ENCODE results near the gene DUSP22. TPM values are rescaled to one million over a fixed set of nuclear protein-coding genes. Genes with fewer than 3 reads are reported as not detected.

The DUSP22 gene
- total RNA-seq, 1 experiment from 2014 or later = 25.0 TPM

DNA sequence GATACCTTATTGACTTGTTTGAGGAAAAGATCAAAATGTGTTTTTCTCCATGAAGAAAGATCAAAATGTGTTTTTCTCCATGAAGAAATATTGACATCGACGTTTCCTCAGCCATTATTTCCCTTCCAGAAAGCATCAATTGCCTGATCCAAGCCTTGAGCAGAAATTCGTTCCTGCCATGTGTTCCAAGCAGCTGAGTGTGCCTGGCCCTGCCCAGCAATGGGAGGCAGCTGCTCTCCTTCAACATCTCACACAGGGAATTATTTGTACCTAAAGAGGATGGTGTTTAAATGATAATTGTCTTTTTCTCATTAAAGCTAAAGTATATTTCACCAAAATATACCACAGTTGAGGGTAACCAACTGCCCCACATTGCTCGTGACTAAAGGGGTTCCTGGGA, 7.8 kb upstream of the DUSP22 start:
- no peak overlapping the region for H2AK5ac ChIP-seq (ENCODE audit: insufficient read length, low read length)
- no peak overlapping the region for H3K9ac ChIP-seq (ENCODE audit: extremely low read depth, insufficient read length, low read length)

More for the DNA sequence above, 7.8 kb upstream of the DUSP22 start:
- H3K79me1 ChIP-seq (ENCODE audit: insufficient read depth, low read depth, low read length, poor library complexity, severe bottlenecking) = no peaks in the 10 kb centered on the region
- no peak overlapping the region for H4K91ac ChIP-seq (ENCODE audit: insufficient read length, low read depth, low read length)
- Mint-ChIP-seq H3K4me3 (no peak overlapping the region), H3K36me3 (ENCODE audit: insufficient read depth in 1 of 3, low read depth in 3 of 3) (0 out of 7 replicates have a peak, but pooled peaks cover 0 to 1% (median 0%) of the 10 kb centered on the region in 3 experiments), H3K4me1 (no peaks in the 10 kb centered on the region), H3K27me3 (ENCODE audit: low read depth) (peaks cover 21% of the 10 kb centered on the region), H3K9me3 (peaks cover 54 to 70% of the 10 kb centered on the region in 2 experiments), H3K27ac (no peak overlapping the region)
- no peak overlapping the region for H3K56ac ChIP-seq (ENCODE audit: insufficient read length, low read depth, low read length)
- no peak overlapping the region for H2BK5ac ChIP-seq (ENCODE audit: insufficient read length, low read length)
- H3K23ac ChIP-seq (ENCODE audit: insufficient read length, low read depth, low read length) = no peak overlapping the region
- H3K27me3 ChIP-seq (ENCODE audit: insufficient read depth, low read length) = no peaks in the 10 kb centered on the region
- H3T11ph ChIP-seq (ENCODE audit: low read length) = no peak overlapping the region
- H2BK15ac ChIP-seq (ENCODE audit: low read depth, low read length) = no peak overlapping the region
- H3K4ac ChIP-seq (ENCODE audit: low read depth, low read length) = no peak overlapping the region
- no peaks in the 10 kb centered on the region for H4K20me1 ChIP-seq (ENCODE audit: control insufficient read depth, insufficient read depth, insufficient read length)
- H3K14ac ChIP-seq (ENCODE audit: insufficient read depth, low read length) = no peak overlapping the region
- no peaks in the 10 kb centered on the region for H3K4me1 ChIP-seq (ENCODE audit: insufficient read depth, low read length)
- H3K23me2 ChIP-seq (ENCODE audit: insufficient read length, low read depth, low read length, poor library complexity, severe bottlenecking) = no peaks in the 10 kb centered on the region
- no peak overlapping the region for H2BK20ac ChIP-seq (ENCODE audit: low read depth, low read length, poor library complexity, severe bottlenecking)
- H2AFZ ChIP-seq (ENCODE audit: low read length) = no peak overlapping the region
- H4K5ac ChIP-seq (ENCODE audit: insufficient read length, low read depth, low read length) = no peak overlapping the region
- no peak for DNase-seq
- H2BK12ac ChIP-seq (ENCODE audit: insufficient read length, low read depth, low read length) = no peak overlapping the region
- H2BK120ac ChIP-seq (ENCODE audit: low read depth, low read length, poor library complexity, severe bottlenecking) = no peak overlapping the region
- no peak overlapping the region for H3K18ac ChIP-seq (ENCODE audit: insufficient read length, low read depth, low read length)
- H3K9me3 ChIP-seq (ENCODE audit: control insufficient read depth, low read depth, low read length) = peaks cover 28% of the 10 kb centered on the region
- H3K79me2 ChIP-seq (ENCODE audit: insufficient read depth, low read length) = no peaks in the 10 kb centered on the region
- WGBS (ENCODE audit: extremely low coverage, insufficient read length, low lambda C conversion rate) = no CpG with 5 or more reads among the region's 4 CpGs
- H3K4me2 ChIP-seq (ENCODE audit: insufficient read depth, insufficient read length, low read length) = no peak overlapping the region
- no peak overlapping the region for H3K27ac ChIP-seq (ENCODE audit: insufficient read length, low read depth, low read length)
- TF ChIP-seq, protein P1, sequence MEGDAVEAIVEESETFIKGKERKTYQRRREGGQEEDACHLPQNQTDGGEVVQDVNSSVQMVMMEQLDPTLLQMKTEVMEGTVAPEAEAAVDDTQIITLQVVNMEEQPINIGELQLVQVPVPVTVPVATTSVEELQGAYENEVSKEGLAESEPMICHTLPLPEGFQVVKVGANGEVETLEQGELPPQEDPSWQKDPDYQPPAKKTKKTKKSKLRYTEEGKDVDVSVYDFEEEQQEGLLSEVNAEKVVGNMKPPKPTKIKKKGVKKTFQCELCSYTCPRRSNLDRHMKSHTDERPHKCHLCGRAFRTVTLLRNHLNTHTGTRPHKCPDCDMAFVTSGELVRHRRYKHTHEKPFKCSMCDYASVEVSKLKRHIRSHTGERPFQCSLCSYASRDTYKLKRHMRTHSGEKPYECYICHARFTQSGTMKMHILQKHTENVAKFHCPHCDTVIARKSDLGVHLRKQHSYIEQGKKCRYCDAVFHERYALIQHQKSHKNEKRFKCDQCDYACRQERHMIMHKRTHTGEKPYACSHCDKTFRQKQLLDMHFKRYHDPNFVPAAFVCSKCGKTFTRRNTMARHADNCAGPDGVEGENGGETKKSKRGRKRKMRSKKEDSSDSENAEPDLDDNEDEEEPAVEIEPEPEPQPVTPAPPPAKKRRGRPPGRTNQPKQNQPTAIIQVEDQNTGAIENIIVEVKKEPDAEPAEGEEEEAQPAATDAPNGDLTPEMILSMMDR (conservative IDR thresholded peaks at IDR 0.05) = no peak
- H4K8ac ChIP-seq (replicated peaks; ENCODE audit: insufficient read length, low read depth, low read length) = no peak overlapping the region

Measured in H9 (cell line).